Bronchial epithelial cell (primary cell): ENCODE data around the gene IZUMO2. TPM values are rescaled to one million over a fixed set of nuclear protein-coding genes. Genes with fewer than 3 reads are reported as not detected.
"Not testable (repeated sequence)": the region's sequence is repeated elsewhere in the genome, so short reads cannot be mapped to it uniquely, and the experiment has no call there.

ENCODE experiments used
- DNase-seq: peaks from one replicate; pipeline ENCODE4 v3.0.0-alpha.2; 2010; ENCODE audit warnings: low read depth
- FAIRE-seq: peaks from 2 replicates; lab custom pipeline; 2011; peaks lifted over from hg19 to GRCh38; lab: Jason Lieb, UNC
- H3K27me3 ChIP-seq: 2 replicates; pipeline ENCODE4 v1.5.1; 2011; ENCODE audit warnings: low read length; ENCODE audit not compliant: control insufficient read depth, insufficient read depth
- H3K36me3 ChIP-seq: 2 replicates; pipeline ENCODE4 v1.5.1; 2011; ENCODE audit warnings: low read length; ENCODE audit not compliant: control insufficient read depth, insufficient read depth
- H3K4me3 ChIP-seq: 2 replicates; pipeline ENCODE4 v1.5.1; 2011; ENCODE audit warnings: mild to moderate bottlenecking, low read depth, low read length, control low read depth
- total RNA-seq: library from RNA; depleted of rRNA; stranded (reverse); fragments of >200 nt; gene quantifications from 2 replicates; pipeline ENCODE4 v1.2.1, GENCODE V29; 2014
- TF ChIP-seq, protein P1 (sequence below): IDR thresholded peaks from 2 replicates; pipeline ENCODE4 v1.5.1; 2011; ENCODE audit warnings: mild to moderate bottlenecking, moderate library complexity, low read length, control low read depth, inconsistent platforms; ENCODE audit not compliant: insufficient read depth, severe bottlenecking

The IZUMO2 gene
- total RNA-seq, 1 donor from 2014 or later, result not detected

GRCh38 chr19:50147462-50148423 lies 15.3 kb downstream of the IZUMO2 start:
- Histone ChIP-seq H3K4me3 (peak overlapping the region; percentile 46), H3K27me3 (no peaks in the 10 kb centered on the region), H3K36me3 (no peaks in the 10 kb centered on the region)
- TF ChIP-seq, protein P1, sequence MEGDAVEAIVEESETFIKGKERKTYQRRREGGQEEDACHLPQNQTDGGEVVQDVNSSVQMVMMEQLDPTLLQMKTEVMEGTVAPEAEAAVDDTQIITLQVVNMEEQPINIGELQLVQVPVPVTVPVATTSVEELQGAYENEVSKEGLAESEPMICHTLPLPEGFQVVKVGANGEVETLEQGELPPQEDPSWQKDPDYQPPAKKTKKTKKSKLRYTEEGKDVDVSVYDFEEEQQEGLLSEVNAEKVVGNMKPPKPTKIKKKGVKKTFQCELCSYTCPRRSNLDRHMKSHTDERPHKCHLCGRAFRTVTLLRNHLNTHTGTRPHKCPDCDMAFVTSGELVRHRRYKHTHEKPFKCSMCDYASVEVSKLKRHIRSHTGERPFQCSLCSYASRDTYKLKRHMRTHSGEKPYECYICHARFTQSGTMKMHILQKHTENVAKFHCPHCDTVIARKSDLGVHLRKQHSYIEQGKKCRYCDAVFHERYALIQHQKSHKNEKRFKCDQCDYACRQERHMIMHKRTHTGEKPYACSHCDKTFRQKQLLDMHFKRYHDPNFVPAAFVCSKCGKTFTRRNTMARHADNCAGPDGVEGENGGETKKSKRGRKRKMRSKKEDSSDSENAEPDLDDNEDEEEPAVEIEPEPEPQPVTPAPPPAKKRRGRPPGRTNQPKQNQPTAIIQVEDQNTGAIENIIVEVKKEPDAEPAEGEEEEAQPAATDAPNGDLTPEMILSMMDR, result peak; percentile 31
- DNase-seq (peak; percentile 84), FAIRE-seq (no peak)

DNA sequence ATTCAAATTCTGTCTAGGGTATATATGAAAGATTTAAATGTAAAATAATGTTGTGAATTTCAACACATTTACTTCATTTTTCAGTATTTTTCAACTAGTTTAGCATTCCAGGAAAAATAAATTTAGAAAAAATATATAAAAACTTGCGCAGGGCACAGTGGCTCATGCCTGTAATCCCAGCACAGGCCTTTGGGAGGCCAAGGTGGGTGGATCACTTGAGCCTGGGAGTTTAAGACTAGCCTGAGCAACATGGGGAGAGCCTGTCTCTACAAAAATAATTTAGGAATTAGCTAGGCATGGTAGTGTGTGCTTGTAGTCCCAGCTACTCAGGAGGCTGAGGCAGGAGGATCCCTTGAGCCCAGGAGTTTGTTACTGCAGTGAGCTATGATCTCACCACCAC lies 21.2 kb downstream of the IZUMO2 start:
- not testable (repeated sequence) for H3K27me3 ChIP-seq, H3K36me3 ChIP-seq, H3K4me3 ChIP-seq, FAIRE-seq, DNase-seq

- not testable (repeated sequence) for H3K27me3 ChIP-seq, H3K4me3 ChIP-seq, DNase-seq, H3K36me3 ChIP-seq, FAIRE-seq
These were observed 22.8 kb downstream of the IZUMO2 start for GRCh38 chr19:50140118-50140845.

DNA sequence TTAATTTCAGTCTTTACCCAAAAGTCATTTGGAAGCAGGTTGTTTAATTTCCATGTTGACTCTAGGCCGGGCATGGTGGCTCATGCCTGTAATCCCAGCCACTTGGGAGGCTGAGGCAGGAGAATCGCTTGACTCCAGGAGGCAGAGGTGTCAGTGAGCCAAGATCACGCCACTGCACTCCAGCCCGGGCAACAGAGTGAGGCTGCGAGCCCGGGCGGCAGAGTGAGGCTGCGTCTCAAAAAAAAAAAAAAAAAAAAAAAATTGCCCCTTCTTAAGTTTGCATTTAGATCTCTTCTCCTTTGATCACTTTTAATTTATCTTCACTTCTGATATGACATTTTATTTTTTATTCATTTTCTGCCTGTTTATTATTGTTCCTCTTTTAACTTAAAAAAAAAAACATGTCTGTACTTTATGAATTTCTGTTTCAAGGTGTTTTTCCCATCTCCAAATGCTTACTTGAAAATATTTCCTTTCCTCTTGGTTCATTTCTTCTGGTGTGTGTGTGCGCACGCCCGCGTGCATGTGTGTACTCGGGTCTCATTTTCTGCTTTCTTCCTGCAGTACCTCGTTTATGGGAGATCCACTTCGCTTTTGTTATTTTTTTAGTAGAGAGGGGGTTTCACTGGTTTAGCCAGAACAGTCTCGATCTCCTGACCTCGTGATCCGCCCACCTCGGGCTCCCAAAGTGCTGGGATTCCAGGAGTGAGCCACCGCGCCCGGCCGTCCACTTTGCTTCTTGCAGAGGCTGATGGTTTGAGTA lies 26.3 kb downstream of the IZUMO2 start:
- H3K36me3 ChIP-seq, FAIRE-seq, H3K27me3 ChIP-seq, DNase-seq, H3K4me3 ChIP-seq: not testable (repeated sequence)

- DNase-seq, H3K27me3 ChIP-seq, H3K4me3 ChIP-seq, H3K36me3 ChIP-seq, FAIRE-seq: not testable (repeated sequence)
These were observed 27.1 kb downstream of the IZUMO2 start for GRCh38 chr19:50135856-50136602.

GRCh38 chr19:50134777-50135719 lies 28.0 kb downstream of the IZUMO2 start:
- not testable (repeated sequence) for H3K4me3 ChIP-seq, FAIRE-seq, H3K36me3 ChIP-seq, DNase-seq, H3K27me3 ChIP-seq

- FAIRE-seq, DNase-seq, H3K36me3 ChIP-seq, H3K4me3 ChIP-seq, H3K27me3 ChIP-seq: not testable (repeated sequence)
These were observed 29.3 kb downstream of the IZUMO2 start for GRCh38 chr19:50133518-50134492.

DNA sequence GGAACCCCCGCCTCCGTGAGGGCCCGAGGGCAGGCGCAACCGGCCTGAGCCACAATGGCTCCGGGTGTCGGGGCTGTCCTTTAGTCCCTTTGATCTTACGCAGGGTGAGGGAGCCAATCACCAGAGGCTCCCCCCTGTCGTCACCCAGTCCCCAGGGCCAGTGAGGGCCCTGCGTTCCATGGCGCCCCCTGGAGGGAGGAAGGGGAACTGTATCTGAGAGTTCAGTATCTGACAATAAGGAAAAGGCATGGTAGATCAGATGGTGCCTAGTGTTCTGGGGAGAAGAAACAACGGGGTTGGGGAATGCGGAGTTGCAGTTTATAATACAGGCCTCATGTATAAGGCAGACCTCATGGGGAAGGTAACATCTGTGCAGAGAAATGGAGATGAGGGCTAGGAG lies 59.1 kb downstream of the IZUMO2 start:
- not testable (repeated sequence) for H3K36me3 ChIP-seq, H3K4me3 ChIP-seq, H3K27me3 ChIP-seq, DNase-seq, FAIRE-seq

DNA sequence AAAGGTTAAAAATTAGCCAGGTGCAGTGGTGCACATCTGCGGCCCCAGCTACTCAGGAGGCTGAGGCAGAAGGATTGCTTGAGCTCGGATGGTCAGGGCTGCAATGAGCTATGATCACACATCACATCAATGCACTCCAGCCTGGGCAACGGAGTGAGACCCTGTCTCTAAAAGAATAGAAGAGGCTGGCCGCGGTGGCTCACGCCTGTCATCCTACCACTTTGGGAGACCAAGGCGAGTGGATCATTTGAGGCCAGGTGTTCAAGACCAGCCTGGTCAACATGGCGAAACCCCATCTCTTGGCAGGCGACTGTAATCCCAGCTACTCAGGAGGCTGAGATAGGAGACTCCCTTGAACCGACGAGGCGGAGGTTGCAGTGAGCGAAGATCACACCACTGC lies 59.7 kb downstream of the IZUMO2 start:
- H3K36me3 ChIP-seq, FAIRE-seq, H3K4me3 ChIP-seq, DNase-seq, H3K27me3 ChIP-seq: not testable (repeated sequence)
